Skeletal muscle satellite cell (primary cell): Measurements from ENCODE around the gene GPR17.
A peak's percentile ranks its signal among the peaks of the same experiment; 100 is the strongest.

Experiments used
- H3K27me3 ChIP-seq: 2 replicates; pipeline ENCODE4 v1.7.0; 2013; ENCODE audit warnings: low read length; ENCODE audit not compliant: control insufficient read depth, insufficient read depth
- H3K36me3 ChIP-seq: 2 replicates; pipeline ENCODE4 v1.7.0; 2013; ENCODE audit warnings: mild to moderate bottlenecking, control low read depth, low read length; ENCODE audit not compliant: insufficient read depth
- H3K4me1 ChIP-seq: 2 replicates; pipeline ENCODE4 v1.7.0; 2013; ENCODE audit warnings: low read length; ENCODE audit not compliant: control insufficient read depth, insufficient read depth
- H3K4me2 ChIP-seq: 2 replicates; pipeline ENCODE4 v1.7.0; 2013; ENCODE audit warnings: mild to moderate bottlenecking, low read length
- H3K4me3 ChIP-seq: 2 replicates; pipeline ENCODE4 v1.7.0; 2013; ENCODE audit warnings: low read length
- H3K9ac ChIP-seq: 2 replicates; pipeline ENCODE4 v1.7.0; 2013; ENCODE audit warnings: mild to moderate bottlenecking, low read depth, low read length, moderate library complexity
- H3K9me3 ChIP-seq: replicated peaks from 2 replicates; pipeline ENCODE4 v1.7.0; 2013; ENCODE audit warnings: mild to moderate bottlenecking, control low read depth, low read length

Gene GPR17

GRCh38 chr2:127654084-127654837 lies 8.3 kb downstream of the GPR17 start:
- H3K27me3 ChIP-seq: no peaks in the 10 kb centered on the region
- no peaks in the 10 kb centered on the region for H3K9me3 ChIP-seq
- no peak overlapping the region for H3K4me2 ChIP-seq
- no peak overlapping the region for H3K9ac ChIP-seq
- peaks cover 4% of the 10 kb centered on the region for H3K4me1 ChIP-seq
- no peaks in the 10 kb centered on the region for H3K36me3 ChIP-seq
- no peak overlapping the region for H3K4me3 ChIP-seq

GRCh38 chr2:127654838-127655175 lies 8.9 kb downstream of the GPR17 start:
- Histone ChIP-seq H3K9me3 (no peaks in the 10 kb centered on the region), H3K4me1 (peaks cover 4% of the 10 kb centered on the region), H3K4me2 (no peak overlapping the region), H3K27me3 (no peaks in the 10 kb centered on the region), H3K9ac (no peak overlapping the region), H3K4me3 (no peak overlapping the region), H3K36me3 (no peaks in the 10 kb centered on the region)

GRCh38 chr2:127655209-127656073 lies 9.5 kb downstream of the GPR17 start:
- H3K36me3 ChIP-seq: peaks cover 4% of the 10 kb centered on the region
- H3K9me3 ChIP-seq: no peaks in the 10 kb centered on the region
- H3K4me3 ChIP-seq: no peak overlapping the region
- H3K9ac ChIP-seq: no peak overlapping the region
- H3K4me2 ChIP-seq: no peak overlapping the region
- H3K4me1 ChIP-seq: peaks cover 4% of the 10 kb centered on the region
- no peaks in the 10 kb centered on the region for H3K27me3 ChIP-seq

- no peak overlapping the region for H3K9ac ChIP-seq
- peaks cover 12% of the 10 kb centered on the region for H3K4me1 ChIP-seq
- H3K27me3 ChIP-seq: no peaks in the 10 kb centered on the region
- H3K4me3 ChIP-seq: no peak overlapping the region
- H3K36me3 ChIP-seq: peaks cover 4% of the 10 kb centered on the region
- H3K9me3 ChIP-seq: no peaks in the 10 kb centered on the region
- no peak overlapping the region for H3K4me2 ChIP-seq
Measured at GRCh38 chr2:127656569-127657231, 10.7 kb downstream of the GPR17 start.

GRCh38 chr2:127657232-127657595 lies 11.3 kb downstream of the GPR17 start:
- Histone ChIP-seq H3K4me1 (peaks cover 17% of the 10 kb centered on the region), H3K4me3 (no peak overlapping the region), H3K36me3 (peaks cover 4% of the 10 kb centered on the region), H3K27me3 (no peaks in the 10 kb centered on the region), H3K9ac (no peak overlapping the region), H3K4me2 (no peak overlapping the region), H3K9me3 (no peaks in the 10 kb centered on the region)

GRCh38 chr2:127658146-127658545 lies 12.2 kb downstream of the GPR17 start:
- H3K36me3 ChIP-seq: peaks cover 4% of the 10 kb centered on the region
- H3K4me1 ChIP-seq: peaks cover 18% of the 10 kb centered on the region
- H3K9me3 ChIP-seq: no peaks in the 10 kb centered on the region
- no peaks in the 10 kb centered on the region for H3K27me3 ChIP-seq
- no peak overlapping the region for H3K4me3 ChIP-seq
- no peak overlapping the region for H3K9ac ChIP-seq
- H3K4me2 ChIP-seq: no peak overlapping the region

- H3K9ac ChIP-seq: no peak overlapping the region
- peaks cover 14% of the 10 kb centered on the region for H3K4me1 ChIP-seq
- H3K9me3 ChIP-seq: no peaks in the 10 kb centered on the region
- H3K4me3 ChIP-seq: no peak overlapping the region
- peaks cover 4% of the 10 kb centered on the region for H3K36me3 ChIP-seq
- no peak overlapping the region for H3K4me2 ChIP-seq
- no peaks in the 10 kb centered on the region for H3K27me3 ChIP-seq
Measured at GRCh38 chr2:127658641-127659407, 12.9 kb downstream of the GPR17 start.

- Histone ChIP-seq H3K4me1 (peaks cover 14% of the 10 kb centered on the region), H3K9ac (no peak overlapping the region)
Measured at GRCh38 chr2:127659408-127660290, 13.7 kb downstream of the GPR17 start.

GRCh38 chr2:127660291-127660578 lies 14.3 kb downstream of the GPR17 start:
- H3K4me3 ChIP-seq: no peak overlapping the region
- H3K36me3 ChIP-seq: peaks cover 4% of the 10 kb centered on the region
- H3K4me1 ChIP-seq: peaks cover 14% of the 10 kb centered on the region
- no peaks in the 10 kb centered on the region for H3K9me3 ChIP-seq
- no peak overlapping the region for H3K4me2 ChIP-seq
- H3K27me3 ChIP-seq: peaks cover 3% of the 10 kb centered on the region
- no peak overlapping the region for H3K9ac ChIP-seq

More at GRCh38 chr2:127659408-127660290, 13.7 kb downstream of the GPR17 start:
- H3K27me3 ChIP-seq: peaks cover 2% of the 10 kb centered on the region
- H3K9me3 ChIP-seq: no peaks in the 10 kb centered on the region
- no peak overlapping the region for H3K4me3 ChIP-seq
- no peak overlapping the region for H3K4me2 ChIP-seq
- peaks cover 4% of the 10 kb centered on the region for H3K36me3 ChIP-seq

- H3K9me3 ChIP-seq: no peaks in the 10 kb centered on the region
Measured at GRCh38 chr2:127661072-127661649, 15.2 kb downstream of the GPR17 start.

More at GRCh38 chr2:127661072-127661649, 15.2 kb downstream of the GPR17 start:
- H3K36me3 ChIP-seq: peaks cover 4% of the 10 kb centered on the region
- H3K27me3 ChIP-seq: peaks cover 3% of the 10 kb centered on the region
- H3K4me2 ChIP-seq: no peak overlapping the region
- peak overlapping the region; percentile 48 for H3K9ac ChIP-seq
- peaks cover 14% of the 10 kb centered on the region for H3K4me1 ChIP-seq
- no peak overlapping the region for H3K4me3 ChIP-seq
